Measurements from ENCODE around the gene LPP. TPM values are rescaled to one million over a fixed set of nuclear protein-coding genes. Genes with fewer than 3 reads are reported as not detected.

The LPP gene
- total and polyA plus RNA-seq, 2 donors from 2014 or later: 6.7 to 233 TPM

- FAIRE-seq (no peak), DNase-seq (no peak)
- H3K9me3 ChIP-seq (ENCODE audit: control insufficient read depth in 2 of 3, insufficient read depth in 1 of 3, low read length in 3 of 3): no peaks in the 10 kb centered on the region
- H3K4me3 ChIP-seq (ENCODE audit: low read length in 3 of 3): no peak overlapping the region
- intact Hi-C loops (cut with DNase I): no loop called here
- H3K9ac ChIP-seq (ENCODE audit: low read length in 3 of 3): no peak overlapping the region
- peaks cover 0 to 8% (median 2%) of the 10 kb centered on the region in 3 donors for H3K36me3 ChIP-seq (ENCODE audit: control insufficient read depth in 2 of 3, insufficient read depth in 3 of 3, low read length in 3 of 3)
- H3K4me1 ChIP-seq (ENCODE audit: control insufficient read depth in 2 of 3, insufficient read depth in 2 of 3, low read depth in 1 of 3, low read length in 3 of 3): peaks cover 0 to 3% (median 0%) of the 10 kb centered on the region in 3 donors
- no peak overlapping the region for H3K27ac ChIP-seq (ENCODE audit: low read depth in 2 of 2, low read length in 2 of 2)
- no peaks in the 10 kb centered on the region for H3K27me3 ChIP-seq (ENCODE audit: control insufficient read depth, insufficient read depth, low read length)
- no peak for TF ChIP-seq CTCF (IDR thresholded peaks at IDR 0.05; ENCODE audit: borderline replicate concordance, extremely low read depth, insufficient read depth)
These were observed 250.2 kb downstream of the LPP start for GRCh38 chr3:188404124-188404523.

- Histone ChIP-seq H3K4me1 (ENCODE audit: control insufficient read depth in 2 of 3, insufficient read depth in 2 of 3, low read depth in 1 of 3, low read length in 3 of 3) (peaks cover 0 to 3% (median 0%) of the 10 kb centered on the region in 3 donors), H3K27me3 (ENCODE audit: control insufficient read depth, insufficient read depth, low read length) (no peaks in the 10 kb centered on the region), H3K27ac (ENCODE audit: low read depth in 2 of 2, low read length in 2 of 2) (no peak overlapping the region), H3K9ac (ENCODE audit: low read length in 3 of 3) (no peak overlapping the region), H3K4me3 (ENCODE audit: low read length in 3 of 3) (no peak overlapping the region), H3K36me3 (ENCODE audit: control insufficient read depth in 2 of 3, insufficient read depth in 3 of 3, low read length in 3 of 3) (peaks cover 0 to 8% (median 2%) of the 10 kb centered on the region in 3 donors), H3K9me3 (ENCODE audit: control insufficient read depth in 2 of 3, insufficient read depth in 1 of 3, low read length in 3 of 3) (no peaks in the 10 kb centered on the region)
- FAIRE-seq (no peak), DNase-seq (peak in 1 of 5 donors; percentile 59)
- no peak for TF ChIP-seq CTCF (IDR thresholded peaks at IDR 0.05; ENCODE audit: borderline replicate concordance, extremely low read depth, insufficient read depth)
- intact Hi-C loops (cut with DNase I): no loop called here
These were observed 250.7 kb downstream of the LPP start for GRCh38 chr3:188404701-188405100.

- FAIRE-seq: no peak
- no peak for TF ChIP-seq CTCF (IDR thresholded peaks at IDR 0.05; ENCODE audit: borderline replicate concordance, extremely low read depth, insufficient read depth)
- intact Hi-C loops (cut with DNase I): no loop called here
These were observed 253.4 kb downstream of the LPP start for GRCh38 chr3:188407158-188407880.

More at GRCh38 chr3:188407158-188407880, 253.4 kb downstream of the LPP start:
- Histone ChIP-seq H3K4me1 (ENCODE audit: control insufficient read depth in 2 of 3, insufficient read depth in 2 of 3, low read depth in 1 of 3, low read length in 3 of 3) (no peaks in the 10 kb centered on the region), H3K27me3 (ENCODE audit: control insufficient read depth, insufficient read depth, low read length) (no peaks in the 10 kb centered on the region), H3K27ac (ENCODE audit: low read depth in 2 of 2, low read length in 2 of 2) (no peak overlapping the region), H3K9me3 (ENCODE audit: control insufficient read depth in 2 of 3, insufficient read depth in 1 of 3, low read length in 3 of 3) (no peaks in the 10 kb centered on the region), H3K4me3 (ENCODE audit: low read length in 3 of 3) (no peak overlapping the region), H3K36me3 (ENCODE audit: control insufficient read depth in 2 of 3, insufficient read depth in 3 of 3, low read length in 3 of 3) (peaks cover 2 to 8% (median 2%) of the 10 kb centered on the region in 3 donors), H3K9ac (ENCODE audit: low read length in 3 of 3) (no peak overlapping the region)
- DNase-seq: no peak

Data from kidney (tissue), 14 donors.